GM23248 (cell line): ENCODE measurements around the gene MYO5B. TPM values are rescaled to one million over a fixed set of nuclear protein-coding genes. Genes with fewer than 3 reads are reported as not detected.

Source experiments
- DNase-seq: peaks from one replicate; pipeline ENCODE4 v3.0.0-alpha.2; 2015
- H2AFZ ChIP-seq: fragments of 200-600 bp; sonication (generic); 2 replicates; pipeline ENCODE4 v1.6.1; 2016; ENCODE audit warnings: antibody characterized with exemption
- H3F3A ChIP-seq: fragments of 200-600 bp; sonication (generic); 2 replicates; pipeline ENCODE4 v1.6.1; 2016; ENCODE audit warnings: mild to moderate bottlenecking, antibody characterized with exemption, mixed run types; ENCODE audit not compliant: insufficient read depth
- H3K27ac ChIP-seq: fragments of 200-600 bp; sonication (generic); 2 replicates; pipeline ENCODE4 v1.5.1; 2016; ENCODE audit warnings: mild to moderate bottlenecking
- H3K27me3 ChIP-seq: fragments of 200-600 bp; sonication (generic); replicated peaks from 2 replicates; pipeline ENCODE4 v1.6.1; 2016; ENCODE audit warnings: mild to moderate bottlenecking; ENCODE audit not compliant: insufficient read depth
- H3K36me3 ChIP-seq: fragments of 200-600 bp; sonication (generic); 2 replicates; pipeline ENCODE4 v1.6.1; 2016; ENCODE audit warnings: low read depth, mild to moderate bottlenecking
- H3K4me1 ChIP-seq: fragments of 200-600 bp; sonication (generic); 2 replicates; pipeline ENCODE4 v1.6.1; 2016; ENCODE audit warnings: mild to moderate bottlenecking; ENCODE audit not compliant: insufficient read depth
- H3K4me2 ChIP-seq: fragments of 200-600 bp; sonication (generic); one replicate; pipeline ENCODE4 v1.6.1; 2016; ENCODE audit warnings: mild to moderate bottlenecking; ENCODE audit not compliant: unreplicated experiment
- H3K4me3 ChIP-seq: fragments of 200-600 bp; sonication (generic); 2 replicates; pipeline ENCODE4 v1.5.1; 2016; ENCODE audit warnings: mild to moderate bottlenecking
- H3K79me2 ChIP-seq: fragments of 200-600 bp; sonication (generic); 2 replicates; pipeline ENCODE4 v1.6.1; 2016; ENCODE audit warnings: mild to moderate bottlenecking; ENCODE audit not compliant: insufficient read depth
- H3K9ac ChIP-seq: fragments of 200-600 bp; sonication (generic); 2 replicates; pipeline ENCODE4 v1.6.1; 2016; ENCODE audit warnings: mild to moderate bottlenecking
- H3K9me2 ChIP-seq: fragments of 200-600 bp; sonication (generic); 2 replicates; pipeline ENCODE4 v1.6.1; 2016; ENCODE audit warnings: mixed run types, mild to moderate bottlenecking, moderate library complexity; ENCODE audit not compliant: insufficient read depth
- H3K9me3 ChIP-seq: fragments of 200-600 bp; sonication (generic); one replicate; pipeline ENCODE4 v1.6.1; 2017; ENCODE audit warnings: low read depth
- H4K20me1 ChIP-seq: fragments of 200-600 bp; sonication (generic); 2 replicates; pipeline ENCODE4 v1.6.0; 2016; ENCODE audit not compliant: insufficient read depth
- EZH2 ChIP-seq: fragments of 200-600 bp; sonication (generic); IDR thresholded peaks from 2 replicates; pipeline ENCODE4 v1.6.1; 2018; ENCODE audit warnings: antibody characterized with exemption, mild to moderate bottlenecking; ENCODE audit not compliant: insufficient read depth, poor library complexity, severe bottlenecking
- EZH2phosphoT487 ChIP-seq: fragments of 200-600 bp; sonication (generic); IDR thresholded peaks from 2 replicates; pipeline ENCODE4 v1.6.1; 2018; ENCODE audit warnings: antibody characterized with exemption, moderate library complexity, mild to moderate bottlenecking, low read depth; ENCODE audit not compliant: insufficient read depth
- WGBS, 2 experiments: methylation state at CpG; one replicate each; pipeline ENCODE4 v1.1.6; 2015 to 2017; ENCODE audit warnings: low lambda C conversion rate in 2 of 2, low coverage in 1 of 2; ENCODE audit errors: missing lambda C conversion rate in 2 of 2; 5-methylcytosine and 5-hydroxymethylcytosine counted together
- in situ Hi-C: fragments of 300-500 bp; cut with MboI; formaldehyde crosslinking; loops from 2 replicates; pipeline ENCODE4 v1.15.0; 2020
- polyA plus RNA-seq: library from polyadenylated mRNA; unstranded; fragments of >200 nt; fragmentation: Nextera tagmentation; extraction: Ambion mirVana; gene quantifications from 2 replicates; pipeline ENCODE4 v1.2.1, GENCODE V29; 2016
- total RNA-seq: library from RNA; depleted of rRNA; stranded (reverse); fragments of >200 nt; shearing (Covaris generic); gene quantifications from 2 replicates; pipeline ENCODE4 v1.2.3, GENCODE V29; 2014

Gene MYO5B
- total and polyA plus RNA-seq, 2 experiments from 2014 or later: 0.03 TPM; not detected in 1

GRCh38 chr18:49855711-49856415 lies 339.1 kb downstream of the MYO5B start:
- TF ChIP-seq EZH2 (no peak), EZH2phosphoT487 (no peak)
- no peak overlapping the region for H3K27ac ChIP-seq
- in situ Hi-C loops: loop anchor here (5.0 to 10.0 kb wide), 2 partner anchors 59 to 344 kb away; no protein-coding TSS in a partner anchor
- no peak overlapping the region for H3K4me3 ChIP-seq
- no peaks in the 10 kb centered on the region for H3K27me3 ChIP-seq
- no peak overlapping the region for H3K4me2 ChIP-seq
- no peak overlapping the region for H3K9ac ChIP-seq
- DNase-seq: no peak
- H3K36me3 ChIP-seq: no peaks in the 10 kb centered on the region
- WGBS, 2 experiments: 75 to 78% methylated on average over 7 of the region's 7 CpGs
- H3K9me2 ChIP-seq: no peaks in the 10 kb centered on the region
- H3K9me3 ChIP-seq: no peaks in the 10 kb centered on the region
- no peaks in the 10 kb centered on the region for H4K20me1 ChIP-seq
- no peaks in the 10 kb centered on the region for H3K79me2 ChIP-seq
- peaks cover 4% of the 10 kb centered on the region; the same call in 1 of the 2 replicates for H3K4me1 ChIP-seq
- H2AFZ ChIP-seq: no peak overlapping the region
- no peaks in the 10 kb centered on the region for H3F3A ChIP-seq

DNA sequence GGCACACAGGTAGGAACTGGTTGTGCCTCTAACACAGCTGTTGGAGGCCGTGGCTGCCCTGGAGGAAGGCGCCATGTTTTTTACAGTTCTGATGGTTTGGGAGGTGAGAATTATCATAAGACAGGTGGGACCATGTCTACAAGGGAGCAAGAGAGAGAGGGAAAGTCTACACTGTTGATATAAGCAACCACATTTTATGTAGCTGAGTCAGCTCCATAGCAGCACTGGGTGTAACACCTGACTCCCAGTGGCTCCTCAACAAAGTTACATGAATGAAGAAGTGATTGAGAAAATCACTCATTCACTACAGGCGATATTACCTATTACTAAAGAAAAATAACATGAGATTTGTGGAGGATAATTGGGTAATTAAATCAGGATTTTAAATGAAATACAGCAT lies 340.3 kb downstream of the MYO5B start:
- H2AFZ ChIP-seq: no peak overlapping the region
- no peak overlapping the region for H3K4me3 ChIP-seq
- no peak for DNase-seq
- no peaks in the 10 kb centered on the region for H3K36me3 ChIP-seq
- in situ Hi-C loops: loop anchor here (5.0 to 10.0 kb wide), 2 partner anchors 60 to 342 kb away; no protein-coding TSS in a partner anchor
- no peak overlapping the region for H3K9ac ChIP-seq
- H4K20me1 ChIP-seq: no peaks in the 10 kb centered on the region
- TF ChIP-seq EZH2: no peak
- TF ChIP-seq EZH2phosphoT487: no peak
- H3F3A ChIP-seq: no peaks in the 10 kb centered on the region
- peaks cover 9% of the 10 kb centered on the region; the same call in 1 of the 2 replicates for H3K4me1 ChIP-seq
- no peak overlapping the region for H3K27ac ChIP-seq
- H3K9me2 ChIP-seq: no peaks in the 10 kb centered on the region
- no peaks in the 10 kb centered on the region for H3K27me3 ChIP-seq
- no peaks in the 10 kb centered on the region for H3K9me3 ChIP-seq
- 67 to 83% methylated on average over 3 of the region's 3 CpGs for WGBS, 2 experiments
- H3K4me2 ChIP-seq: no peak overlapping the region
- H3K79me2 ChIP-seq: no peaks in the 10 kb centered on the region

DNA sequence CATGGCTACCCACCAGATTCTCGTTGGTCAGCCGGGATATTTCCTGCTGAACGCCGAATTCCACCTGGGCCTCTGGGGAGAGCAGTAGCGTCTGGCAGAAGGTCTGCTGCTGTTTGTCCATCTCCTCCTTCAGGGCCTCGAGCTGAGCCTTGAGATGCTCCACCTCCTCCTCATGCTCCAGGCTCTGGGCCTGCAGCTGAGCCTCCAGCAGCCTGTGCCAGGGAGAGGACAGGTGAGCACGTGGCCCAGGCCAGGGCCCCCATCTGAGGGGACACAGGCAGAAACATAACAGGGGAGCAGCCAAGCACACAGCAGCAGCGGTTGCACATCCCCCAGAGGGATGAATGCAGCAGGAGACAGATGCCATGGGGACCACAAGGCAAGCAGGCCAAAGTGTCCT lies 341.5 kb downstream of the MYO5B start:
- no peak for DNase-seq
- TF ChIP-seq EZH2 (no peak), EZH2phosphoT487 (no peak)
- peaks cover 10% of the 10 kb centered on the region for H3K4me1 ChIP-seq
- H2AFZ ChIP-seq: no peak overlapping the region
- no peaks in the 10 kb centered on the region for H3K9me2 ChIP-seq
- H3K9me3 ChIP-seq: no peaks in the 10 kb centered on the region
- no peaks in the 10 kb centered on the region for H3K79me2 ChIP-seq
- 66 to 68% methylated on average over 8 of the region's 8 CpGs for WGBS, 2 experiments
- H4K20me1 ChIP-seq: no peaks in the 10 kb centered on the region
- in situ Hi-C loops: loop anchor here (10.0 kb wide), 1 partner anchor 61 kb away; no protein-coding TSS in a partner anchor
- no peaks in the 10 kb centered on the region for H3K36me3 ChIP-seq
- no peak overlapping the region for H3K4me2 ChIP-seq
- H3K27ac ChIP-seq: no peak overlapping the region
- no peaks in the 10 kb centered on the region for H3K27me3 ChIP-seq
- 0 out of 2 replicates have a peak, but pooled peaks cover 4% of the 10 kb centered on the region for H3F3A ChIP-seq
- no peak overlapping the region for H3K4me3 ChIP-seq
- H3K9ac ChIP-seq: no peak overlapping the region

DNA sequence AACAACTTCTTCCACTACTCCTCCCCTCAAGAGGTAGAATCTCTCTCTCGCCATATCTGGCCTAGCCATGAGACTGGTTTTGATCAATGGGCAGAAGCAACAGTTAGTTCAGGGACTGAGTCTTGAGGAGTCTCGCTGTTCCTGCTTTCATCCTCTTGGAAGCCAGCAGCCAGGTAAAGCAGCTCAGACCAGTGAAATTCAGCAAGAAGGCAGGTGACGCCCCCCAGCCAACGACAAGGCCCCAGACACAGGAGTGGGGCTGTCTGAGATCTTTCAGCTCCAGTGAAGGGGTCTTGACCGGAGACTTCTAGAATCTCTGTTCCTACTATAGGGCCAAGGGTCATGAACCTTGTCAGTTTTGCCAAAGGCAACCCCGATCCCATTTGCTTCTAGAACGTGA lies 341.9 kb downstream of the MYO5B start:
- Histone ChIP-seq H2AFZ (no peak overlapping the region), H3K4me3 (no peak overlapping the region), H3K27ac (no peak overlapping the region), H3K9ac (no peak overlapping the region), H3K4me2 (no peak overlapping the region), H3K27me3 (no peaks in the 10 kb centered on the region), H3K36me3 (no peaks in the 10 kb centered on the region), H3F3A (0 out of 2 replicates have a peak, but pooled peaks cover 4% of the 10 kb centered on the region), H3K9me2 (no peaks in the 10 kb centered on the region), H4K20me1 (no peaks in the 10 kb centered on the region), H3K4me1 (peaks cover 8% of the 10 kb centered on the region), H3K79me2 (no peaks in the 10 kb centered on the region), H3K9me3 (no peaks in the 10 kb centered on the region)
- WGBS, 2 experiments: 54 to 58% methylated on average over 7 of the region's 7 CpGs
- DNase-seq: no peak
- TF ChIP-seq EZH2 (no peak), EZH2phosphoT487 (no peak)
- in situ Hi-C loops: loop anchor here (10.0 kb wide), 1 partner anchor 62 kb away; no protein-coding TSS in a partner anchor
